ENCODE measurements around the gene CFAP57.

GRCh38 chr1:43243299-43243698 is 71.2 kb downstream of the CFAP57 start:
- TF ChIP-seq POLR2A (IDR thresholded peaks at IDR 0.05) (no peak), CTCF (IDR thresholded peaks at IDR 0.05) (no peak), EP300 (IDR thresholded peaks at IDR 0.05) (no peak)

Data from suprapubic skin (tissue), 3 donors.